B cell (primary cell): Measurements from ENCODE around the gene PVR. TPM values are rescaled to one million over a fixed set of nuclear protein-coding genes. Genes with fewer than 3 reads are reported as not detected.

ENCODE experiments used
- ATAC-seq: fragments of 200-7000 bp; cut with Tn5 transposase; one replicate; pipeline ENCODE4 v1.10.0; 2021; ENCODE audit warnings: low read depth, mild to moderate bottlenecking, moderate number of reproducible peaks, moderate library complexity
- CTCF ChIA-PET: fragments of 350-600 bp; sonication (Branson Sonifier 250); formaldehyde crosslinking; loops from one replicate; lab custom pipeline; 2021; ENCODE audit warnings: antibody characterized with exemption, inconsistent platforms; lab: Charles Lee
- POLR2A ChIA-PET: fragments of 350-600 bp; sonication (Branson Sonifier 250); formaldehyde crosslinking; loops from one replicate; lab custom pipeline; 2021; ENCODE audit warnings: antibody characterized with exemption; lab: Charles Lee
- DNase-seq: peaks from one replicate; pipeline ENCODE4 v3.0.0; 2013
- H2AFZ ChIP-seq: 2 replicates; pipeline ENCODE4 v1.6.1; 2012; ENCODE audit warnings: mild to moderate bottlenecking, low read depth, low read length; ENCODE audit not compliant: insufficient read depth, poor library complexity, severe bottlenecking
- H3K27ac ChIP-seq, 2 donors: 1 replicate in 1 of 2; 2 replicates in 1 of 2; pipeline ENCODE4 v1.5.1; 2012 to 2013; ENCODE audit warnings: low read length in 2 of 2, mild to moderate bottlenecking in 2 of 2, moderate library complexity in 1 of 2
- H3K27me3 ChIP-seq, 4 experiments: fragments of 200-600 bp in 1 of 4; sonication (generic) in 1 of 4; replicated peaks in 1 of 4; 1 replicate in 2 of 4; 2 replicates in 2 of 4; pipeline versions ENCODE4 v1.6.1 to v1.7.0; 2013 to 2016; ENCODE audit warnings: low read length in 3 of 4, mild to moderate bottlenecking in 2 of 4, mixed read lengths in 1 of 4, moderate library complexity in 1 of 4; ENCODE audit not compliant: insufficient read depth in 4 of 4, control insufficient read depth in 3 of 4; ENCODE audit errors: control extremely low read depth in 1 of 4
- H3K36me3 ChIP-seq, 2 experiments: replicated peaks in 1 of 2; 1 replicate in 1 of 2; 2 replicates in 1 of 2; pipeline versions ENCODE4 v1.6.1 to v1.7.1; 2013; ENCODE audit warnings: low read length in 1 of 2; ENCODE audit not compliant: insufficient read depth in 2 of 2, control insufficient read depth in 1 of 2; ENCODE audit errors: control extremely low read depth in 1 of 2, extremely low read depth in 1 of 2
- H3K4me1 ChIP-seq, 2 donors: fragments of 200-600 bp in 1 of 2; sonication (generic) in 1 of 2; 1 replicate in 1 of 2; 2 replicates in 1 of 2; pipeline versions ENCODE4 v1.5.1 to v1.6.1; 2013 to 2017; ENCODE audit warnings: low read length in 2 of 2; ENCODE audit not compliant: control insufficient read depth in 2 of 2, insufficient read depth in 2 of 2
- H3K4me2 ChIP-seq: replicated peaks from 2 replicates; pipeline ENCODE3; 2012; ENCODE audit warnings: mild to moderate bottlenecking, low read depth, low read length; ENCODE audit not compliant: poor library complexity, severe bottlenecking
- H3K4me3 ChIP-seq, 5 experiments: fragments of 200-600 bp in 1 of 5; sonication (generic) in 1 of 5; 1 replicate in 3 of 5; 2 replicates in 2 of 5; pipeline versions ENCODE4 v1.5.1 to v1.7.0; 2011 to 2016; ENCODE audit warnings: low read length in 4 of 5, mild to moderate bottlenecking in 4 of 5, low read depth in 2 of 5, control low read depth in 1 of 5, moderate library complexity in 1 of 5; ENCODE audit not compliant: insufficient read depth in 1 of 5; ENCODE audit errors: control extremely low read depth in 1 of 5, extremely low read depth in 1 of 5
- H3K79me2 ChIP-seq: fragments of 200-600 bp; sonication (generic); one replicate; pipeline ENCODE4 v1.6.0; 2016; ENCODE audit warnings: low read length; ENCODE audit not compliant: control insufficient read depth, insufficient read depth
- H3K9ac ChIP-seq: fragments of 200-600 bp; sonication (generic); 2 replicates; pipeline ENCODE4 v1.6.1; 2017; ENCODE audit warnings: mild to moderate bottlenecking, low read length, moderate library complexity
- H3K9me3 ChIP-seq, 3 donors: one replicate each; pipeline versions ENCODE4 v1.6.1 to v1.7.1; 2013; ENCODE audit warnings: low read length in 2 of 3; ENCODE audit not compliant: control insufficient read depth in 2 of 3, insufficient read depth in 1 of 3; ENCODE audit errors: control extremely low read depth in 1 of 3
- H4K20me1 ChIP-seq: 2 replicates; pipeline ENCODE4 v1.6.0; 2012; ENCODE audit warnings: mild to moderate bottlenecking, low read length; ENCODE audit not compliant: insufficient read depth, control insufficient read depth, poor library complexity, severe bottlenecking
- H3K27ac Mint-ChIP-seq: one replicate; pipeline ENCODE4 v1.8.0; 2021; ENCODE audit warnings: mixed read lengths
- H3K27me3 Mint-ChIP-seq: one replicate; pipeline ENCODE4 v1.8.0; 2021; ENCODE audit warnings: mixed read lengths
- H3K4me1 Mint-ChIP-seq: one replicate; pipeline ENCODE4 v1.8.0; 2021; ENCODE audit warnings: mixed read lengths
- H3K4me3 Mint-ChIP-seq: one replicate; pipeline ENCODE4 v1.8.0; 2021; ENCODE audit warnings: mixed read lengths
- H3K9me3 Mint-ChIP-seq: one replicate; pipeline ENCODE4 v1.8.0; 2022; ENCODE audit warnings: mixed read lengths; ENCODE audit not compliant: insufficient read depth
- CTCF ChIP-seq: fragments of 200-600 bp; IDR thresholded peaks from one replicate; pipeline ENCODE4 v1.8.0; 2022; ENCODE audit warnings: antibody characterized with exemption, mild to moderate bottlenecking
- EZH2 ChIP-seq: IDR thresholded peaks from 2 replicates; pipeline ENCODE4 v1.6.1; 2012; ENCODE audit warnings: borderline replicate concordance, low read depth, mild to moderate bottlenecking, moderate library complexity, low read length; ENCODE audit not compliant: insufficient read depth, poor library complexity, severe bottlenecking
- WGBS: methylation state at CpG from one replicate; pipeline ENCODE4 v1.1.5; 2013; ENCODE audit warnings: missing lambda C conversion rate; ENCODE audit not compliant: insufficient coverage; 5-methylcytosine and 5-hydroxymethylcytosine counted together
- intact Hi-C: fragments of 100-400 bp; cut with micrococcal nuclease; formaldehyde crosslinking; loops from one replicate; pipeline ENCODE4 v1.10.0; 2022
- polyA plus RNA-seq: library from polyadenylated mRNA; depleted of rRNA; stranded (reverse); fragments of >200 nt; gene quantifications from 2 replicates; pipeline ENCODE4 v1.2.3, GENCODE V29; 2012
- total RNA-seq, 2 donors: library from RNA; stranded (reverse); fragments of 120-200 nt in 1 of 2; gene quantifications; 1 replicate in 1 of 2; 2 replicates in 1 of 2; pipeline versions ENCODE4 v1.2.3 to v1.2.4, GENCODE V29; 2013 to 2022

The PVR gene
- total and polyA plus RNA-seq, 2 donors (not counting 1 experiment from before 2014, with no cell fraction given) = 0.09 to 0.67 TPM

- CTCF ChIA-PET = interaction anchor here (0.5 kb wide), 1 partner anchor 15 kb away, joined by 5 read pairs; no protein-coding TSS in a partner anchor
- H3K27ac Mint-ChIP-seq = no peak within 1 kb of the TSS
- no peak within 1 kb of the TSS for H3K9ac ChIP-seq
These were observed 54.9 kb downstream of the PVR start, which contains the start of gene CEACAM16 for GRCh38 chr19:44698492-44699201. CEACAM16 (plus strand) TSS chr19:44699151; CDS start chr19:44701457, 2,306 bp downstream.

More at GRCh38 chr19:44698492-44699201, 54.9 kb downstream of the PVR start, which contains the start of gene CEACAM16:
- Histone ChIP-seq H3K4me1 (no peaks in the 10 kb centered on the region), H3K9me3 (no peaks in the 10 kb centered on the region), H3K79me2 (no peaks in the 10 kb centered on the region), H3K27ac (no peak within 1 kb of the TSS), H3K36me3 (no peaks in the 10 kb centered on the region), H3K4me2 (no peak within 1 kb of the TSS), H2AFZ (no peak within 1 kb of the TSS), H4K20me1 (no peaks in the 10 kb centered on the region), H3K4me3 (no peak within 1 kb of the TSS), H3K27me3 (peaks cover 0 to 13% (median 4%) of the 10 kb centered on the region in 4 experiments)
- DNase-seq (no peak), ATAC-seq (no peak)
- peaks cover 29% of the 10 kb centered on the region for H3K27me3 Mint-ChIP-seq
- no peaks in the 10 kb centered on the region for H3K4me1 Mint-ChIP-seq
- H3K9me3 Mint-ChIP-seq = no peaks in the 10 kb centered on the region
- intact Hi-C loops = no loop called here
- TF ChIP-seq CTCF (no peak), EZH2 (no peak)
- WGBS = 85% methylated on average over 12 of the region's 13 CpGs
- H3K4me3 Mint-ChIP-seq = no peak within 1 kb of the TSS
- POLR2A ChIA-PET = no interaction called here
